Stimulated activated naive CD8-positive, alpha-beta T cell treated with anti-CD3 and anti-CD28 coated beads, Interleukin-15, Interleukin-2, amounts not matched to agents 100 U/mL and 50 U/mL, for 24 hours (primary cell): Measurements from ENCODE around the gene MED31.
"Not testable (repeated sequence)": the region's sequence is repeated elsewhere in the genome, so short reads cannot be mapped to it uniquely, and the experiment has no call there.

Experiments
- ATAC-seq: fragments of 150-1000 bp; cut with Tn5 transposase; one replicate; pipeline ENCODE4 v1.10.0; 2021
- DNase-seq: peaks from one replicate; pipeline ENCODE4 v3.0.0; 2021

MED31 gene

GRCh38 chr17:6677158-6677831, 25.9 kb upstream of the MED31 start:
- DNase-seq (no peak), ATAC-seq (peak; percentile 48)

- no peak for DNase-seq
- ATAC-seq: no peak
These were observed 25.4 kb upstream of the MED31 start for GRCh38 chr17:6676802-6677157.

GRCh38 chr17:6675201-6675825, 23.9 kb upstream of the MED31 start:
- ATAC-seq (no peak), DNase-seq (no peak)

- no peak for DNase-seq
- no peak for ATAC-seq
These were observed 23.2 kb upstream of the MED31 start for GRCh38 chr17:6674586-6674985.

- no peak for ATAC-seq
- DNase-seq: no peak
These were observed 20.0 kb upstream of the MED31 start for GRCh38 chr17:6671431-6671830.

GRCh38 chr17:6670999-6671398, 19.6 kb upstream of the MED31 start:
- no peak for DNase-seq
- no peak for ATAC-seq

- DNase-seq (no peak), ATAC-seq (no peak)
These were observed 19.2 kb upstream of the MED31 start for GRCh38 chr17:6670571-6670970.

- ATAC-seq (no peak), DNase-seq (no peak)
These were observed 18.2 kb upstream of the MED31 start for GRCh38 chr17:6669479-6670212.

GRCh38 chr17:6668727-6669425, 17.5 kb upstream of the MED31 start:
- ATAC-seq (no peak), DNase-seq (no peak)

GRCh38 chr17:6668219-6668618, 16.8 kb upstream of the MED31 start:
- ATAC-seq (no peak), DNase-seq (no peak)

- ATAC-seq: peak; percentile 55
- no peak for DNase-seq
These were observed 16.1 kb upstream of the MED31 start for GRCh38 chr17:6667516-6667915.

- no peak for DNase-seq
- ATAC-seq: no peak
These were observed 15.2 kb upstream of the MED31 start for GRCh38 chr17:6666557-6666956.

GRCh38 chr17:6666077-6666521, 14.7 kb upstream of the MED31 start:
- peak; percentile 73 for ATAC-seq
- DNase-seq: peak; percentile 51

GRCh38 chr17:6663200-6663599, 11.8 kb upstream of the MED31 start:
- ATAC-seq, DNase-seq: not testable (repeated sequence)

GRCh38 chr17:6661464-6661848, 10.1 kb upstream of the MED31 start:
- DNase-seq (no peak), ATAC-seq (no peak)

GRCh38 chr17:6660805-6661463, 9.5 kb upstream of the MED31 start:
- ATAC-seq (peak; percentile 41), DNase-seq (no peak)

GRCh38 chr17:6660101-6660500, 8.7 kb upstream of the MED31 start:
- ATAC-seq (no peak), DNase-seq (no peak)

GRCh38 chr17:6658411-6658810, 7.0 kb upstream of the MED31 start:
- not testable (repeated sequence) for ATAC-seq, DNase-seq

GRCh38 chr17:6657633-6658287, 6.4 kb upstream of the MED31 start:
- no peak for ATAC-seq
- no peak for DNase-seq

- ATAC-seq (peak; percentile 68), DNase-seq (peak; percentile 55)
These were observed 5.6 kb upstream of the MED31 start for GRCh38 chr17:6656797-6657632.
